SU-DHL-6 (cell line): ENCODE results near the gene RAB11FIP2.

Experiments used
- CTCF ChIP-seq: fragments of 200-600 bp; sonication (generic); IDR thresholded peaks from one replicate; pipeline ENCODE4 v1.5.1; 2017; ENCODE audit warnings: antibody characterized with exemption, mild to moderate bottlenecking, low read length, moderate library complexity; ENCODE audit not compliant: insufficient read depth, poor library complexity, severe bottlenecking
- EZH2phosphoT487 ChIP-seq: fragments of 200-600 bp; sonication (generic), shearing (Covaris generic); conservative IDR thresholded peaks from 2 replicates; pipeline ENCODE4 v1.6.1; 2018; ENCODE audit warnings: mild to moderate bottlenecking, antibody characterized with exemption, low read length, moderate library complexity, mixed read lengths

DNA sequence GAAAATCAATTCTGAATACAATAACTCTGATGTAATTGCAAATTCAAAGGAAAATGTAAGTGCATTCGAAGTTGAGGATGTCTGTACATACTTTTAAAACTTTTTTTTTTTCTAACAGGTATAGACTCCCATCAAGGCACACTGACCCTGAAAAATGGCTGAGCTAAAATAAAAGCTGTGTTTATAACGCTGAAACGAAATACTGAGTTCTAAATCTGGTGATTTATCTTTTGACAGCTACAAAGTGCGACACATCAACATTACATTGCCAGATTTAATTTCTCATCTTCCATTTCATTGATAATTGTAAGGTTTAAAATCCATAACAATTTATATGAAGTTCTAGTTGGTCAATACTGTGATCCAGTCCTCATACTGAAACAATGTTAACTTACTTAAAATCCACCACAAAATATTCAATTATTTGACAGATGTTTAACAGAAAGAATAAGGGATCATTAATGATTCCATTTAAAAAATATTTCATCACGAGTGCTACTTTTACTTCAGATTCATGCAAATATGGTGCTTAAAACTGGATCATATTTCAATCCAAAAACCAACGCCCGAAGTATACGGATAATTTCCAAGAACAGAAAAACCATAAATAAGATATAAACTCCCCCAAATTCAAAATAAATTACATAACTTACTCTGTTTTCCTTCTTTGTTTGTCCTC, 1.4 kb downstream of the RAB11FIP2 start:
- TF ChIP-seq CTCF (no peak), EZH2phosphoT487 (no peak)
